NCI-H460 (cell line): ENCODE data around the gene PELI2. TPM values are rescaled to one million over a fixed set of nuclear protein-coding genes. Genes with fewer than 3 reads are reported as not detected.

Experiments used
- DNase-seq: peaks from one replicate; pipeline ENCODE4 v3.0.0-alpha.2; 2016; ENCODE audit warnings: low read depth; ENCODE audit errors: extremely low read depth
- total RNA-seq: library from RNA; depleted of rRNA; stranded (reverse); fragments of >200 nt; shearing (Covaris generic); gene quantifications from 2 replicates; pipeline ENCODE4 v1.2.3, GENCODE V29; 2014

Gene PELI2
- total RNA-seq, 1 experiment from 2014 or later = 44.6 TPM

GRCh38 chr14:56198438-56198837 is 80.2 kb downstream of the PELI2 start:
- no peak for DNase-seq

GRCh38 chr14:56199095-56199981 is 81.1 kb downstream of the PELI2 start:
- peak; percentile 95 for DNase-seq

- no peak for DNase-seq
Measured at GRCh38 chr14:56199982-56200577, 81.9 kb downstream of the PELI2 start.

GRCh38 chr14:56202256-56202655 is 84.0 kb downstream of the PELI2 start:
- DNase-seq = no peak

- DNase-seq = no peak
Measured at GRCh38 chr14:56205881-56206280, 87.7 kb downstream of the PELI2 start.

- DNase-seq = no peak
Measured at GRCh38 chr14:56206596-56206995, 88.4 kb downstream of the PELI2 start.

- DNase-seq = no peak
Measured at GRCh38 chr14:56207626-56208292, 89.5 kb downstream of the PELI2 start.

GRCh38 chr14:56208520-56208919 is 90.3 kb downstream of the PELI2 start:
- no peak for DNase-seq

- no peak for DNase-seq
Measured at GRCh38 chr14:56210571-56210970, 92.4 kb downstream of the PELI2 start.

- no peak for DNase-seq
Measured at GRCh38 chr14:56211084-56211483, 92.9 kb downstream of the PELI2 start.

GRCh38 chr14:56211844-56212243 is 93.6 kb downstream of the PELI2 start:
- DNase-seq = no peak

- no peak for DNase-seq
Measured at GRCh38 chr14:56212521-56212920, 94.3 kb downstream of the PELI2 start.

- no peak for DNase-seq
Measured at GRCh38 chr14:56213306-56213705, 95.1 kb downstream of the PELI2 start.

- DNase-seq = no peak
Measured at GRCh38 chr14:56215180-56215579, 97.0 kb downstream of the PELI2 start.

- no peak for DNase-seq
Measured at GRCh38 chr14:56216626-56217379, 98.6 kb downstream of the PELI2 start.

GRCh38 chr14:56217380-56218045 is 99.3 kb downstream of the PELI2 start:
- no peak for DNase-seq

- DNase-seq = peak; percentile 80
Measured at GRCh38 chr14:56219666-56220413, 101.6 kb downstream of the PELI2 start.

- no peak for DNase-seq
Measured at GRCh38 chr14:56221382-56222128, 103.3 kb downstream of the PELI2 start.

- no peak for DNase-seq
Measured at GRCh38 chr14:56224229-56224628, 106.0 kb downstream of the PELI2 start.
